ENCODE data around the gene GUK1.

Gene GUK1

GRCh38 chr1:228163007-228163753 is 23.1 kb downstream of the GUK1 start:
- DNase-seq (ENCODE audit: low spot score): no peak

GRCh38 chr1:228163776-228164519 is 23.9 kb downstream of the GUK1 start:
- DNase-seq (ENCODE audit: low spot score): no peak

- DNase-seq (ENCODE audit: low spot score): no peak
These were observed 24.7 kb downstream of the GUK1 start for GRCh38 chr1:228164561-228165371.

GRCh38 chr1:228165372-228166169 is 25.5 kb downstream of the GUK1 start, which contains the start of gene IBA57:
IBA57 (plus strand) TSS chr1:228165804; CDS start chr1:228165817, 13 bp downstream.
- peak; percentile 99 for DNase-seq (ENCODE audit: low spot score)

GRCh38 chr1:228166170-228166936 is 26.3 kb downstream of the GUK1 start:
- DNase-seq (ENCODE audit: low spot score): peak; percentile 64

GRCh38 chr1:228168563-228169270 is 28.6 kb downstream of the GUK1 start:
- DNase-seq (ENCODE audit: low spot score): no peak

GRCh38 chr1:228169345-228169744 is 29.3 kb downstream of the GUK1 start:
- no peak for DNase-seq (ENCODE audit: low spot score)

- DNase-seq (ENCODE audit: low spot score): no peak
These were observed 30.6 kb downstream of the GUK1 start for GRCh38 chr1:228170666-228171065.

- no peak for DNase-seq (ENCODE audit: low spot score)
These were observed 31.3 kb downstream of the GUK1 start for GRCh38 chr1:228171221-228171891.

GRCh38 chr1:228172591-228173527 is 32.8 kb downstream of the GUK1 start:
- no peak for DNase-seq (ENCODE audit: low spot score)

- peak; percentile 24 for DNase-seq (ENCODE audit: low spot score)
These were observed 33.7 kb downstream of the GUK1 start for GRCh38 chr1:228173528-228174481.

- DNase-seq (ENCODE audit: low spot score): peak; percentile 27
These were observed 34.6 kb downstream of the GUK1 start for GRCh38 chr1:228174482-228175315.

- no peak for DNase-seq (ENCODE audit: low spot score)
These were observed 35.4 kb downstream of the GUK1 start for GRCh38 chr1:228175316-228176023.

- DNase-seq (ENCODE audit: low spot score): no peak
These were observed 35.9 kb downstream of the GUK1 start for GRCh38 chr1:228176024-228176395.

GRCh38 chr1:228176461-228177182 is 36.5 kb downstream of the GUK1 start:
- no peak for DNase-seq (ENCODE audit: low spot score)
